IMR-90 (cell line): ENCODE data around the gene BZW2. TPM values are rescaled to one million over a fixed set of nuclear protein-coding genes. Genes with fewer than 3 reads are reported as not detected.

Experiments used
- ATAC-seq: fragments of 200-7000 bp; cut with Tn5 transposase; 2 replicates; pipeline ENCODE4 v1.9.1; 2020; ENCODE audit warnings: low read depth, mild to moderate bottlenecking, moderate library complexity
- BruUV-seq: library from RNA; stranded (reverse); fragments of 400-500 nt; replicated peaks from 2 replicates; lab custom pipeline; 2021; lab: Mats Ljungman, UMichigan
- CTCF ChIA-PET: fragments of 300-600 bp; formaldehyde crosslinking; extraction: SDS; loops from one replicate; lab custom pipeline; 2021; ENCODE audit warnings: antibody characterized with exemption; lab: Yijun Ruan, JAX
- POLR2A ChIA-PET: fragments of 300-600 bp; sonication (Branson Sonifier 250); formaldehyde crosslinking; loops from one replicate; lab custom pipeline; 2022; ENCODE audit warnings: antibody characterized with exemption; ENCODE audit not compliant: unreplicated experiment; lab: Charles Lee
- DNase-seq: peaks from one replicate; pipeline ENCODE4 v3.0.0; 2013
- H2AFZ ChIP-seq: replicated peaks from 2 replicates; pipeline ENCODE3; 2013; ENCODE audit warnings: low read length, mild to moderate bottlenecking; ENCODE audit not compliant: poor library complexity
- H2AK5ac ChIP-seq: 2 replicates; pipeline ENCODE4 v1.6.1; 2013; ENCODE audit warnings: low read depth, low read length, inconsistent platforms
- H2AK9ac ChIP-seq: replicated peaks from 2 replicates; pipeline ENCODE3; 2013; ENCODE audit warnings: mild to moderate bottlenecking, low read depth, low read length, moderate library complexity; ENCODE audit not compliant: poor library complexity
- H2BK120ac ChIP-seq: 2 replicates; pipeline ENCODE4 v1.6.1; 2013; ENCODE audit warnings: low read depth, low read length, inconsistent platforms
- H2BK15ac ChIP-seq: 3 replicates; pipeline ENCODE4 v1.6.1; 2013; ENCODE audit warnings: low read depth, low read length, inconsistent platforms
- H2BK20ac ChIP-seq: 2 replicates; pipeline ENCODE4 v1.6.1; 2013; ENCODE audit warnings: low read depth, mild to moderate bottlenecking, inconsistent platforms, low read length, moderate library complexity
- H2BK5ac ChIP-seq: 2 replicates; pipeline ENCODE4 v1.6.1; 2013; ENCODE audit warnings: mild to moderate bottlenecking, low read depth, low read length, inconsistent platforms; ENCODE audit not compliant: poor library complexity, severe bottlenecking
- H3K14ac ChIP-seq: replicated peaks from 2 replicates; pipeline ENCODE4 v1.6.1; 2013; ENCODE audit warnings: low read depth, low read length, inconsistent platforms
- H3K18ac ChIP-seq: 2 replicates; pipeline ENCODE4 v1.6.1; 2013; ENCODE audit warnings: low read depth, low read length, control low read depth
- H3K23ac ChIP-seq: 2 replicates; pipeline ENCODE4 v1.6.1; 2013; ENCODE audit warnings: low read depth, low read length, inconsistent platforms
- H3K27ac ChIP-seq: 2 replicates; pipeline ENCODE4 v1.5.1; 2013; ENCODE audit warnings: mild to moderate bottlenecking, control low read depth, low read length; ENCODE audit not compliant: insufficient read depth
- H3K27me3 ChIP-seq: 2 replicates; pipeline ENCODE4 v1.6.1; 2013; ENCODE audit warnings: low read length; ENCODE audit not compliant: control insufficient read depth, insufficient read depth
- H3K36me3 ChIP-seq: 2 replicates; pipeline ENCODE4 v1.6.1; 2013; ENCODE audit warnings: low read length, mixed read lengths; ENCODE audit not compliant: control insufficient read depth, insufficient read depth
- H3K4ac ChIP-seq: 2 replicates; pipeline ENCODE4 v1.6.1; 2013; ENCODE audit warnings: low read depth, low read length, inconsistent platforms
- H3K4me1 ChIP-seq: 2 replicates; pipeline ENCODE4 v1.6.1; 2013; ENCODE audit warnings: low read length, mixed read lengths; ENCODE audit not compliant: control insufficient read depth, insufficient read depth
- H3K4me2 ChIP-seq: 2 replicates; pipeline ENCODE4 v1.6.1; 2013; ENCODE audit warnings: low read depth, mild to moderate bottlenecking, control low read depth, low read length, moderate library complexity
- H3K4me3 ChIP-seq: 2 replicates; pipeline ENCODE4 v1.5.1; 2013; ENCODE audit warnings: low read depth, mild to moderate bottlenecking, control low read depth, low read length, moderate library complexity; ENCODE audit not compliant: insufficient read depth
- H3K56ac ChIP-seq: 2 replicates; pipeline ENCODE4 v1.6.1; 2013; ENCODE audit warnings: low read length, inconsistent platforms; ENCODE audit not compliant: insufficient read depth; ENCODE audit errors: extremely low read depth
- H3K79me1 ChIP-seq, 2 experiments: 2 replicates each; pipeline ENCODE4 v1.6.1; 2013; ENCODE audit warnings: low read length in 2 of 2, inconsistent platforms in 1 of 2, low read depth in 1 of 2
- H3K9ac ChIP-seq: 2 replicates; pipeline ENCODE4 v1.6.1; 2013; ENCODE audit warnings: low read depth, low read length, control low read depth
- H3K9me1 ChIP-seq: 2 replicates; pipeline ENCODE4 v1.6.1; 2013; ENCODE audit warnings: low read length, inconsistent platforms; ENCODE audit not compliant: insufficient read depth
- H3K9me3 ChIP-seq: 2 replicates; pipeline ENCODE4 v1.6.1; 2013; ENCODE audit warnings: low read length; ENCODE audit not compliant: control insufficient read depth, insufficient read depth
- H4K20me1 ChIP-seq: 2 replicates; pipeline ENCODE4 v1.6.1; 2013; ENCODE audit warnings: low read length, inconsistent platforms; ENCODE audit not compliant: insufficient read depth
- H4K5ac ChIP-seq: 2 replicates; pipeline ENCODE4 v1.6.1; 2013; ENCODE audit warnings: mild to moderate bottlenecking, low read depth, low read length, control low read depth
- H4K8ac ChIP-seq, 2 experiments: 2 replicates each; pipeline ENCODE4 v1.6.1; 2013; ENCODE audit warnings: low read depth in 2 of 2, low read length in 2 of 2, control low read depth in 1 of 2, inconsistent platforms in 1 of 2
- H4K91ac ChIP-seq: 2 replicates; pipeline ENCODE4 v1.6.1; 2013; ENCODE audit warnings: low read depth, low read length, inconsistent platforms; ENCODE audit not compliant: insufficient read depth
- CEBPB ChIP-seq: IDR thresholded peaks from 2 replicates; pipeline ENCODE4 v1.6.1; 2012; ENCODE audit warnings: low read depth, low read length, improper control_type of control experiment
- CHD1 ChIP-seq: IDR thresholded peaks from 2 replicates; pipeline ENCODE4 v1.6.1; 2012; ENCODE audit warnings: low read depth, low read length, improper control_type of control experiment
- FOS ChIP-seq: fragments of 150-350 bp; IDR thresholded peaks from 2 replicates; pipeline ENCODE4 v1.6.1; 2016; ENCODE audit warnings: low read depth, low read length
- MAFK ChIP-seq: IDR thresholded peaks from 2 replicates; pipeline ENCODE4 v1.6.1; 2012; ENCODE audit warnings: low read depth, low read length, improper control_type of control experiment
- MAZ ChIP-seq: IDR thresholded peaks from 2 replicates; pipeline ENCODE4 v1.6.1; 2012; ENCODE audit warnings: low read depth, mild to moderate bottlenecking, low read length, improper control_type of control experiment, moderate library complexity, borderline replicate concordance
- MXI1 ChIP-seq: IDR thresholded peaks from 2 replicates; pipeline ENCODE4 v1.6.1; 2012; ENCODE audit warnings: low read depth, mild to moderate bottlenecking, low read length, moderate library complexity, borderline replicate concordance
- NFE2L2 ChIP-seq: fragments of 150-350 bp; IDR thresholded peaks from 2 replicates; pipeline ENCODE4 v1.6.1; 2016; ENCODE audit warnings: low read depth, mild to moderate bottlenecking, low read length
- RAD21 ChIP-seq: IDR thresholded peaks from 2 replicates; pipeline ENCODE4 v1.6.1; 2012; ENCODE audit warnings: low read length, improper control_type of control experiment
- RCOR1 ChIP-seq: IDR thresholded peaks from 2 replicates; pipeline ENCODE4 v1.6.1; 2012; ENCODE audit warnings: mild to moderate bottlenecking, low read length, improper control_type of control experiment; ENCODE audit not compliant: insufficient replicate concordance
- SMC3 ChIP-seq: fragments of 150-350 bp; IDR thresholded peaks from 2 replicates; pipeline ENCODE4 v1.6.1; 2016; ENCODE audit warnings: low read depth, mild to moderate bottlenecking, antibody characterized with exemption, low read length, moderate library complexity
- WGBS, 2 experiments: methylation state at CpG; one replicate each; pipeline versions ENCODE4 v1.1.5 to v1.1.7; 2013; ENCODE audit warnings: missing lambda C conversion rate in 2 of 2; ENCODE audit not compliant: insufficient read length in 1 of 2; ENCODE audit errors: extremely low coverage in 2 of 2; 5-methylcytosine and 5-hydroxymethylcytosine counted together
- dilution Hi-C: fragments of 300-500 bp; cut with HindIII; formaldehyde crosslinking; loops from one replicate; pipeline ENCODE4 v1.14.3; 2018; ENCODE audit warnings: low sequenced_read_pairs; ENCODE audit not compliant: unreplicated experiment
- in situ Hi-C: fragments of 300-500 bp; cut with MboI; formaldehyde crosslinking; loops from 3 replicates; pipeline ENCODE4 v1.14.3; 2019; ENCODE audit warnings: low sequenced_read_pairs, inconsistent platforms, mixed read lengths
- intact Hi-C: fragments of 100-400 bp; cut with micrococcal nuclease; formaldehyde crosslinking; loops from 2 replicates; pipeline ENCODE4 v1.10.0; 2022
- polyA plus RNA-seq, 3 experiments: library from polyadenylated mRNA; depleted of rRNA; stranded (reverse); fragments of >200 nt; gene quantifications; 2 replicates each; pipeline ENCODE4 v1.2.3, GENCODE V29; 2012; ENCODE audit warnings: low replicate concordance in 1 of 3
- total RNA-seq: library from RNA; depleted of rRNA; stranded (reverse); fragments of >200 nt; gene quantifications from 2 replicates; pipeline ENCODE4 v1.2.3, GENCODE V29; 2012

The BZW2 gene
- total and polyA plus RNA-seq, 2 of the 4 experiments (the other 2 are of a cell fraction) = 58.1 to 92.9 TPM

GRCh38 chr7:16747102-16747501, 101.1 kb downstream of the BZW2 start:
- Histone ChIP-seq H2AK9ac (no peak overlapping the region), H3K9ac (no peak overlapping the region), H3K9me1 (no peaks in the 10 kb centered on the region), H2AFZ (no peak overlapping the region), H3K56ac (no peak overlapping the region), H3K4ac (no peak overlapping the region), H3K36me3 (no peaks in the 10 kb centered on the region), H3K23ac (no peak overlapping the region), H4K8ac (no peak overlapping the region), H4K20me1 (no peaks in the 10 kb centered on the region), H3K27ac (no peak overlapping the region), H3K9me3 (no peaks in the 10 kb centered on the region), H2BK20ac (no peak overlapping the region), H2BK5ac (no peak overlapping the region), H2BK15ac (no peak overlapping the region), H3K4me2 (no peak overlapping the region), H2AK5ac (no peak overlapping the region), H4K5ac (no peak overlapping the region), H3K18ac (no peak overlapping the region), H2BK120ac (no peak overlapping the region), H3K4me1 (no peaks in the 10 kb centered on the region; the same call in 1 of the 2 replicates), H4K91ac (no peak overlapping the region), H3K79me1 (no peaks in the 10 kb centered on the region), H3K14ac (no peak overlapping the region), H3K4me3 (no peak overlapping the region), H3K27me3 (no peaks in the 10 kb centered on the region)
- POLR2A ChIA-PET = no interaction called here
- WGBS, 2 experiments = 100% methylated on average over 1 of the region's 1 CpG; no CpG with 5 or more reads in 1 of the 2 experiments
- in situ Hi-C loops (no loop called here), intact Hi-C loops (no loop called here), dilution Hi-C loops (no loop called here)
- DNase-seq (no peak), ATAC-seq (no peak)
- TF ChIP-seq NFE2L2 (no peak), CHD1 (no peak), CEBPB (no peak), RCOR1 (no peak), MAFK (no peak), FOS (no peak), SMC3 (no peak), MAZ (no peak), RAD21 (no peak), MXI1 (no peak)
- BruUV-seq = no TSS peak
- CTCF ChIA-PET = no interaction called here
